Measurements from ENCODE around the gene ADAM15. TPM values are rescaled to one million over a fixed set of nuclear protein-coding genes. Genes with fewer than 3 reads are reported as not detected.

ADAM15 gene
- total RNA-seq, 1 donor from 2014 or later: 11.3 TPM

DNA sequence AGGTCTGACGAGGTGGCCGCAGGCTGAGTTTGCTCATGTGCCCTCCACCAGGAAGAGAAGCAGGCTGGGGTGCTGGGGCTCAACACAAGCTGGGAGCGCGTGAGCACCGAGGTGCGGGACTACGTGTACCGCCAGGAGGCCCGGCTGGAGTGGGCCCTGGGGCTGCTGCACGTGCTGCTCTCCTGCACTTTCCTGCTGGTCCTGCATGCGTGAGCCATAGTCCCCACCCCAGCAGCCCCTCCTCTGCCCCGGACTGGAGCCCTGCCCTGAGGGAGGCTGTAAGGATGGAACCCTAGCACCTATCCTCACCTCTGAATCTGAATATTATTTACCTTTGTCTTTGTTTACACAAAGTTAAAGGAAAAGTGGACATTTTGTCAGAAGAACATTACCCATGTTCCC is 7.8 kb upstream of the ADAM15 start:
- no peak for DNase-seq
- Mint-ChIP-seq H3K4me1 (peaks cover 4% of the 10 kb centered on the region), H3K27me3 (peaks cover 5% of the 10 kb centered on the region), H3K9me3 (no peaks in the 10 kb centered on the region), H3K36me3 (ENCODE audit: low read depth) (no peaks in the 10 kb centered on the region), H3K27ac (no peak overlapping the region), H3K4me3 (no peak overlapping the region)
- TF ChIP-seq, protein P1, sequence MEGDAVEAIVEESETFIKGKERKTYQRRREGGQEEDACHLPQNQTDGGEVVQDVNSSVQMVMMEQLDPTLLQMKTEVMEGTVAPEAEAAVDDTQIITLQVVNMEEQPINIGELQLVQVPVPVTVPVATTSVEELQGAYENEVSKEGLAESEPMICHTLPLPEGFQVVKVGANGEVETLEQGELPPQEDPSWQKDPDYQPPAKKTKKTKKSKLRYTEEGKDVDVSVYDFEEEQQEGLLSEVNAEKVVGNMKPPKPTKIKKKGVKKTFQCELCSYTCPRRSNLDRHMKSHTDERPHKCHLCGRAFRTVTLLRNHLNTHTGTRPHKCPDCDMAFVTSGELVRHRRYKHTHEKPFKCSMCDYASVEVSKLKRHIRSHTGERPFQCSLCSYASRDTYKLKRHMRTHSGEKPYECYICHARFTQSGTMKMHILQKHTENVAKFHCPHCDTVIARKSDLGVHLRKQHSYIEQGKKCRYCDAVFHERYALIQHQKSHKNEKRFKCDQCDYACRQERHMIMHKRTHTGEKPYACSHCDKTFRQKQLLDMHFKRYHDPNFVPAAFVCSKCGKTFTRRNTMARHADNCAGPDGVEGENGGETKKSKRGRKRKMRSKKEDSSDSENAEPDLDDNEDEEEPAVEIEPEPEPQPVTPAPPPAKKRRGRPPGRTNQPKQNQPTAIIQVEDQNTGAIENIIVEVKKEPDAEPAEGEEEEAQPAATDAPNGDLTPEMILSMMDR (IDR thresholded peaks at IDR 0.05): no peak
- CTCF ChIA-PET: interaction anchor here (1.2 to 9.6 kb wide), 6 partner anchors 11 to 124 kb away, joined by 4 to 101 read pairs (median 12); partner anchors contain the start of gene EFNA4
- ATAC-seq (ENCODE audit: low read depth): no peak
- POLR2A ChIA-PET: interaction anchor here (0.6 to 2.3 kb wide), 3 partner anchors 22 to 42 kb away, joined by 3 to 9 read pairs (median 3); no protein-coding TSS in a partner anchor
- intact Hi-C loops (cut with micrococcal nuclease): no loop called here

DNA sequence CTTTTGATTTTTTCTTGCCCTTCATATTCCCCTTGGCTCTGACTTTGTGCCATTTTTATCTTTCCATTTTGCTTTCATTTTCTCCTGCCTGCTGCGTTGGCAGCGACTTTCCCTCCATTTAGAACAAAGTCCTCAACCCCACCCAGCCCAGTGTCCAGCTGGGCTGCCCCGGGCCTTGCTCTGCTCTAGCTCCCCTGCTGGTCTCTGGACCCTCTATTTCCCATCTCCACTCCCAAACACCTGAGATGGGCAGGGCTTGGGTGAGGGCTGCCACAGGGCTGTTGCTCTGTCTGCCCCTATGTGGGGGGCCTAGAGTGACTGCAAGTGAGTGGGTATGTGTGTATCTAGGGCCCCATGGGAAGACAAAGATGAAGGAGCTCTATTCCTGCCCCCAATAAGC is 7.3 kb upstream of the ADAM15 start:
- no peaks in the 10 kb centered on the region for H3K9me3 Mint-ChIP-seq
- CTCF ChIA-PET: interaction anchor here (0.7 to 9.6 kb wide), 11 partner anchors 10 to 124 kb away, joined by 3 to 101 read pairs (median 7); partner anchors contain the start of gene EFNA4
- ATAC-seq (ENCODE audit: low read depth): no peak
- POLR2A ChIA-PET: interaction anchor here (0.6 to 2.3 kb wide), 5 partner anchors 18 to 41 kb away, joined by 3 to 9 read pairs (median 4); partner anchors contain the start of gene EFNA4
- no peaks in the 10 kb centered on the region for H3K36me3 Mint-ChIP-seq (ENCODE audit: low read depth)
- TF ChIP-seq, protein P1 (IDR thresholded peaks at IDR 0.05): no peak
- H3K4me1 Mint-ChIP-seq: peaks cover 4% of the 10 kb centered on the region
- no peak overlapping the region for H3K27ac Mint-ChIP-seq
- DNase-seq: no peak
- intact Hi-C loops (cut with micrococcal nuclease): no loop called here
- peaks cover 2% of the 10 kb centered on the region for H3K27me3 Mint-ChIP-seq
- H3K4me3 Mint-ChIP-seq: no peak overlapping the region

DNA sequence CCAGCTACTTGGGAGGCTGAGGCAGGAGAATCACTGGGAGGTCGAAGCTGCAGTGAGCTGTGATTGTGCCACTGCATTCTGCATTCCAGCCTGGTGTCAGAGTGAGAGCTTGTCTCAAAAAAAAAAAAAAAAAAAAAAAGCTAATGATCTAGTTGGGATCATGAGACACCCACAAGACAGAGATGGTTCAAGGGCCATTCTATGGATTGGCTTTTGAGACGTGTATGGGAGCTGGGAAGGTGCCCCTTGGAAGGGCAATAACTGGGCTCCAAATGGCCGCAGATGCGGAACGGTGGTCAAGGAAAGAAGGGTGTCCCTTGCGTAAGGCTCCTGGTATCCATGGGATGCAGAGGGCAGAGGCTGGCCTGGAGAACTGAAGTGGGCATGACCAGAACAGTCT is 6.8 kb upstream of the ADAM15 start:
- TF ChIP-seq, protein P1 (IDR thresholded peaks at IDR 0.05): no peak
- DNase-seq (no peak), ATAC-seq (ENCODE audit: low read depth) (no peak)
- peaks cover 4% of the 10 kb centered on the region for H3K4me1 Mint-ChIP-seq
- no peak overlapping the region for H3K27ac Mint-ChIP-seq
- no peaks in the 10 kb centered on the region for H3K9me3 Mint-ChIP-seq
- H3K4me3 Mint-ChIP-seq: no peak overlapping the region
- intact Hi-C loops (cut with micrococcal nuclease): no loop called here
- no peaks in the 10 kb centered on the region for H3K36me3 Mint-ChIP-seq (ENCODE audit: low read depth)
- CTCF ChIA-PET: interaction anchor here (0.7 to 9.6 kb wide), 13 partner anchors 10 to 485 kb away, joined by 3 to 101 read pairs (median 6); partner anchors contain the start of gene EFNA4
- POLR2A ChIA-PET: interaction anchor here (1.2 to 2.3 kb wide), 4 partner anchors 17 to 41 kb away, joined by 3 to 9 read pairs (median 6); partner anchors contain the start of gene EFNA4
- H3K27me3 Mint-ChIP-seq: no peaks in the 10 kb centered on the region

DNA sequence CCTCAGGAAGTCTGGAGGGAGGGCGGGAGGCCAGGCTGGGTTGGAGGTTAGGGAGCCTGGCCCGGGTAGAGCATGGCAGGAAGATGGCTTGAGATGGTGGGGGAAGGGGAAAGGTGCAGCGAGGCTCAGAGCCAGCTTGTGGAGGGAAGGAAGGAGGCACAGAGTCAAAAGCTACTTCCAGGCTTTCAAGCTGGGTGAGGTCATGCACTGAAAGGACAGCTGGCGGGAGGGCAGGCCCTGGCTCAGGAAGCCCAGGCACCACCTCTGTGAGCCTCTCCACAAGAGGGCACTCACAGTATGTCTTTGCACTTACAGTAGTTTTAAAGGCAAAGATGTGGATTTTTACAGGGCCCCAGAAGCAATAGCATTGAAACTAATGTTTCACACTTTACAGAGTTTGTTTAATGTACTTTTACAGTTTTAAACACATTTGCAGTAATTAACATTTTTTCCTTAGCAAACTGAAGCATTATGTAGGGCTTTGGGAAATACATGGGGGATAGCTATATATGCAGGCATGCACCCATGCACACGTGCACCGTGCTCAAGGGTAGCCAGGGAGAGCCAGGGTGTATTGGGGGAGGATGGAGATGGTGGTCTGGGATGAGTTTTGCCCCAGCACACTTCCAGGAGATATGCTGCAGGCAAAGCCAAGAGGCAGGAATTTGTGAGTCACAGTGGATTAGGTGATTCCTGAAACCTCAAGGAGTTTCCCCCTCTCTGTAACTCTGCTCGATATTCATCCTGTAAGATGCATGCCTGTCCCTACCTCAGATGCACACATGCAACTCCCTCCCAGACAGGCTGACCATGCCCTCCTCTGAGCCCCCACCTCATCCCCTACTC is 6.1 kb upstream of the ADAM15 start:
- peak; percentile 22 for DNase-seq
- ChIA-PET POLR2A (interaction anchor here (1.2 to 2.3 kb wide), 4 partner anchors 16 to 40 kb away, joined by 3 to 9 read pairs (median 6); partner anchors contain the start of gene EFNA4), CTCF (interaction anchor here (0.7 to 9.6 kb wide), 11 partner anchors 9 to 485 kb away, joined by 3 to 101 read pairs (median 7); partner anchors contain the start of gene EFNA4)
- Mint-ChIP-seq H3K4me3 (no peak overlapping the region), H3K27me3 (no peaks in the 10 kb centered on the region), H3K27ac (no peak overlapping the region), H3K9me3 (no peaks in the 10 kb centered on the region), H3K4me1 (peaks cover 4% of the 10 kb centered on the region), H3K36me3 (ENCODE audit: low read depth) (no peaks in the 10 kb centered on the region)
- TF ChIP-seq, protein P1 (IDR thresholded peaks at IDR 0.05): peak; percentile 58
- intact Hi-C loops (cut with micrococcal nuclease): loop anchor here (1.0 kb wide), 3 partner anchors 16 to 122 kb away; no protein-coding TSS in a partner anchor
- peak; percentile 96 for ATAC-seq (ENCODE audit: low read depth)

All from activated B cell treated with CpG ODN at 0.5 μM for 24 hours (primary cell).